ENCODE data around the gene MMP24OS. TPM values are rescaled to one million over a fixed set of nuclear protein-coding genes. Genes with fewer than 3 reads are reported as not detected.

MMP24OS gene
- total RNA-seq, 2 donors from 2014 or later = 35.4 to 65.8 TPM

DNA sequence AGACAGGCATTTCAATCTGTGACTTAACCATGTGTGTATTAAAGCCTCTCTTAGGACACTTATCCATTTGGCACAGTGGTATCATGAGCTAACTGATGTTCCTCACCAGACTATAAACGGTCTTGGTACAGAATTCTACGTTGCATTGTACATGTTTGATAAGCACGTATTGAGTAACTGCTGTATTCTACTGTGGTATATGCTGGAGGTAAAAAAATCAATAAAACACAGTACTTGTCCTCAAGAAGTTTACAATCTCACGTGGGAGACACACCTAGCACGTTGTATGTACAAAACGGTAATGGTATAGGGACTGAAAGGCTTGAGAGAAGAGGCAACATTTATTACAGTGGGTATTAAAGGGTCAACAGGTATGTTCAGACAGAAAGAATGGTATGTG, 47.5 kb upstream of the MMP24OS start:
- no peak overlapping the region for H3K4me3 ChIP-seq
- no peaks in the 10 kb centered on the region for H3K27me3 ChIP-seq (replicated peaks; ENCODE audit: insufficient read depth)
- WGBS = 70% methylated on average over 6 of the region's 6 CpGs
- no peaks in the 10 kb centered on the region for H3K4me1 ChIP-seq (replicated peaks)
- TF ChIP-seq POLR2AphosphoS5 (IDR thresholded peaks at IDR 0.05) (no peak), POLR2A (IDR thresholded peaks at IDR 0.05) (no peak)
- TF ChIP-seq, protein P1, sequence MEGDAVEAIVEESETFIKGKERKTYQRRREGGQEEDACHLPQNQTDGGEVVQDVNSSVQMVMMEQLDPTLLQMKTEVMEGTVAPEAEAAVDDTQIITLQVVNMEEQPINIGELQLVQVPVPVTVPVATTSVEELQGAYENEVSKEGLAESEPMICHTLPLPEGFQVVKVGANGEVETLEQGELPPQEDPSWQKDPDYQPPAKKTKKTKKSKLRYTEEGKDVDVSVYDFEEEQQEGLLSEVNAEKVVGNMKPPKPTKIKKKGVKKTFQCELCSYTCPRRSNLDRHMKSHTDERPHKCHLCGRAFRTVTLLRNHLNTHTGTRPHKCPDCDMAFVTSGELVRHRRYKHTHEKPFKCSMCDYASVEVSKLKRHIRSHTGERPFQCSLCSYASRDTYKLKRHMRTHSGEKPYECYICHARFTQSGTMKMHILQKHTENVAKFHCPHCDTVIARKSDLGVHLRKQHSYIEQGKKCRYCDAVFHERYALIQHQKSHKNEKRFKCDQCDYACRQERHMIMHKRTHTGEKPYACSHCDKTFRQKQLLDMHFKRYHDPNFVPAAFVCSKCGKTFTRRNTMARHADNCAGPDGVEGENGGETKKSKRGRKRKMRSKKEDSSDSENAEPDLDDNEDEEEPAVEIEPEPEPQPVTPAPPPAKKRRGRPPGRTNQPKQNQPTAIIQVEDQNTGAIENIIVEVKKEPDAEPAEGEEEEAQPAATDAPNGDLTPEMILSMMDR (IDR thresholded peaks at IDR 0.05) = no peak
- no peak for DNase-seq (ENCODE audit: low spot score)
- H3K36me3 ChIP-seq = no peaks in the 10 kb centered on the region
- H3K9me3 ChIP-seq = no peaks in the 10 kb centered on the region
- H3K27ac ChIP-seq = no peak overlapping the region
- intact Hi-C loops (cut with DNase I) = no loop called here

DNA sequence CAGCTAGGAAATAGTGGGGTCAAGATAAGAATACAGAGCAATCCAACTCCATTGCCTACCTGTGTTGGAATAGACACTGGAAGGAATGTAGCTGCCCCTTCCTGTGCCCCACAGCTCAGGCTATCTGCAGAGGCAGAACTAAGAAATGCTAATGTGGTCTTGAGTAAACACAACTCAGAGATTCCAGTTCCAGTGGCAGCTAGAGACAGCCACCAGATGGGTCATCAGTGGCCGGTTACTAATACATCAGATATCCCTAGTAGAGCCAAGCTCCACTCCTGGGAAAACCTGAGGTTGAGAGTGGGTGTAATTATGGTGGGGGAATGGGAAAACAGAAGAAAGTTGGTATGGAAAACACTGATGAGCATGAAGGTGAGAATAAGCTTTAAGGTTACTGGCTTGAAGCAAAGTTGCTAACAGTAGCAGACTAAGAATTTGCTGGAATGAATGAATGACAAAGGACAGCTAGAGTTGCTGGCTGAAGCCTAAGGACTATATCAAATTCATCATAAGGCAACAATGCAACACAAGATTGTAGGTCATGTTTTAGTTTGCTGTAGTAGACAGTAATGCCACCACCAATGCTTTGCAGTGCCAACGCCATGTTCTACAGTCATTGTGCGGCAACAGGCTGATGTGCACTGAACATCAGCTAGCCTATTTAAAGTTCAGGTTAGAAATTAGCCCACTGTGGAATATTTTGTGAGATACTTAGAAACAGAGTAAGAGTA, 42.6 kb upstream of the MMP24OS start:
- no peak overlapping the region for H3K4me3 ChIP-seq
- intact Hi-C loops (cut with DNase I) = no loop called here
- no peak overlapping the region for H3K27ac ChIP-seq
- H3K27me3 ChIP-seq (replicated peaks; ENCODE audit: insufficient read depth) = no peaks in the 10 kb centered on the region
- H3K36me3 ChIP-seq = no peaks in the 10 kb centered on the region
- no peaks in the 10 kb centered on the region for H3K9me3 ChIP-seq
- 89% methylated on average over 3 of the region's 3 CpGs for WGBS
- H3K4me1 ChIP-seq (replicated peaks) = peaks cover 6% of the 10 kb centered on the region
- TF ChIP-seq, protein P1 (IDR thresholded peaks at IDR 0.05) = no peak
- TF ChIP-seq POLR2A (IDR thresholded peaks at IDR 0.05) (no peak), POLR2AphosphoS5 (IDR thresholded peaks at IDR 0.05) (no peak)
- no peak for DNase-seq (ENCODE audit: low spot score)

DNA sequence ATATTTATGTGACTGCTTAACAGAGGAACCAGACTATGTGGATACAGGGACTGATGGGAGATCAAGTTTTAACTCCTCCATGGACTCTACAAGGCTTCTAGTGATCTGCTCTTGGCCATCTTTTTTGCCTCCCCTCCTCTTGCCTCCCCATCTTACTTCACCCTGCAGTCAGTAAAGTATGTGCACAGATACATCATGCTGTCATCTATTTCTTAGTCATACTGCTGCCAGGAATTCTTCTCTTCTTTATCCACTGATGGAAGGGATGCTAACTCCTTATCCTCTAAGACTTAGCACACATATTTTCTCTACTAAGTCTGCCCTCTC, 41.9 kb upstream of the MMP24OS start:
- Histone ChIP-seq H3K27ac (no peak overlapping the region), H3K4me1 (replicated peaks) (peaks cover 6% of the 10 kb centered on the region)
- DNase-seq (ENCODE audit: low spot score) = no peak

DNA sequence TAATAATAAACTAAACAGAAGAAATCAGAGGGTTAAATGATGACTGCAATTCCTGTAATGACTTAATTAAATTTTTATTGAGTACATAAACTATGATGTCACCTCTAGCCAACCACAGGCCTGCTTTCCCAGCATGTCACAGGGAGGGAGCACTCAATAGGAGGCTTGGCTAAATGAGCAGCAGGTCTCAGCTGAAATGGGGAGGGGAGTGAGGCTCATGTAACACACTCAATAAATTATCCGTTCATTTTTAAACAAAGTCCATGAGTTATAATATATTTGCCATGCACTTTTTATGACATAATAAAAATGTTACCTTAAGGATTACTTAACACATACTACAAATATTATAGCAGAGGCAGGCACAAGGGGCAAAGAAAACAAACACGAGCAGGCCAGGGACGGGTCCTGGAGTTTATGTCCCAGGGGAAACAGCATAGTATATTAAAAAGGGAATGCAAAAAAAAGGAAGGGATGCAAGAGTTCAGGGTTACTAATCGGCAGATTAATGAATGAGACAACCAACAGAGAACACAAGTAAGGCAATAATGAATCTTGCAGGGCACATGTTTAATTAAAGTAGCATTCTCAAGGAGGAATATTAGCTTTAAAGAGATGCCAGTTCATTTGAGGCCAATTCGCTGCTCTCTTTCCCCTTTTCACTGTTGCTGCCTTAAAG, 41.4 kb upstream of the MMP24OS start:
- intact Hi-C loops (cut with DNase I) = no loop called here
- WGBS = 15% methylated on average over 5 of the region's 5 CpGs
- Histone ChIP-seq H3K4me3 (no peak overlapping the region), H3K9me3 (no peaks in the 10 kb centered on the region), H3K4me1 (replicated peaks) (peaks cover 6% of the 10 kb centered on the region), H3K36me3 (no peaks in the 10 kb centered on the region), H3K27me3 (replicated peaks; ENCODE audit: insufficient read depth) (no peaks in the 10 kb centered on the region), H3K27ac (peak overlapping the region in 1 of 2 donors; percentile 31)
- no peak for DNase-seq (ENCODE audit: low spot score)
- TF ChIP-seq POLR2AphosphoS5 (IDR thresholded peaks at IDR 0.05) = peak; percentile 38
- TF ChIP-seq, protein P1 (IDR thresholded peaks at IDR 0.05) = no peak

More for the DNA sequence above, 41.9 kb upstream of the MMP24OS start:
- TF ChIP-seq POLR2A (IDR thresholded peaks at IDR 0.05) (no peak), POLR2AphosphoS5 (IDR thresholded peaks at IDR 0.05) (no peak)
- TF ChIP-seq, protein P1 (IDR thresholded peaks at IDR 0.05) = no peak
- H3K9me3 ChIP-seq = no peaks in the 10 kb centered on the region
- H3K36me3 ChIP-seq = no peaks in the 10 kb centered on the region
- intact Hi-C loops (cut with DNase I) = no loop called here
- H3K27me3 ChIP-seq (replicated peaks; ENCODE audit: insufficient read depth) = no peaks in the 10 kb centered on the region
- no peak overlapping the region for H3K4me3 ChIP-seq
